Measurements from ENCODE around the gene LCA5. TPM values are rescaled to one million over a fixed set of nuclear protein-coding genes. Genes with fewer than 3 reads are reported as not detected.

The LCA5 gene
- total RNA-seq, 1 donor from 2014 or later: 5.4 TPM

- ATAC-seq (no peak), DNase-seq (no peak)
- Histone ChIP-seq H3K36me3 (no peaks in the 10 kb centered on the region), H3K4me1 (no peaks in the 10 kb centered on the region), H3K27me3 (no peaks in the 10 kb centered on the region), H3K4me3 (no peak overlapping the region), H3K9me3 (no peaks in the 10 kb centered on the region), H3K27ac (no peak overlapping the region)
- no peak for TF ChIP-seq CTCF (IDR thresholded peaks at IDR 0.05)
- intact Hi-C loops (cut with DNase I): no loop called here
These were observed 20.6 kb upstream of the LCA5 start for GRCh38 chr6:79557673-79558467.

- Histone ChIP-seq H3K36me3 (peaks cover 4% of the 10 kb centered on the region), H3K4me3 (no peak overlapping the region), H3K27me3 (no peaks in the 10 kb centered on the region), H3K9me3 (no peaks in the 10 kb centered on the region), H3K4me1 (no peaks in the 10 kb centered on the region), H3K27ac (no peak overlapping the region)
- DNase-seq (no peak), ATAC-seq (no peak)
- intact Hi-C loops (cut with DNase I): no loop called here
- no peak for TF ChIP-seq CTCF (IDR thresholded peaks at IDR 0.05)
These were observed 17.1 kb upstream of the LCA5 start for GRCh38 chr6:79554305-79554704.

- Histone ChIP-seq H3K9me3 (no peaks in the 10 kb centered on the region), H3K4me1 (no peaks in the 10 kb centered on the region), H3K27ac (no peak overlapping the region), H3K27me3 (no peaks in the 10 kb centered on the region), H3K36me3 (peaks cover 4% of the 10 kb centered on the region), H3K4me3 (no peak overlapping the region)
- intact Hi-C loops (cut with DNase I): no loop called here
- ATAC-seq (no peak), DNase-seq (no peak)
- no peak for TF ChIP-seq CTCF (IDR thresholded peaks at IDR 0.05)
These were observed 14.2 kb upstream of the LCA5 start for GRCh38 chr6:79551401-79551800.

GRCh38 chr6:79548304-79548703, 11.1 kb upstream of the LCA5 start:
- peaks cover 10% of the 10 kb centered on the region for H3K4me1 ChIP-seq
- no peaks in the 10 kb centered on the region for H3K27me3 ChIP-seq
- ATAC-seq: no peak

GRCh38 chr6:79546186-79546585, 9.0 kb upstream of the LCA5 start:
- no peak for ATAC-seq
- TF ChIP-seq CTCF (IDR thresholded peaks at IDR 0.05): no peak
- H3K4me3 ChIP-seq: no peak overlapping the region
- H3K36me3 ChIP-seq: peaks cover 4% of the 10 kb centered on the region
- peaks cover 10% of the 10 kb centered on the region for H3K4me1 ChIP-seq
- H3K27me3 ChIP-seq: no peaks in the 10 kb centered on the region
- no peak overlapping the region for H3K27ac ChIP-seq
- DNase-seq: no peak
- intact Hi-C loops (cut with DNase I): no loop called here
- no peaks in the 10 kb centered on the region for H3K9me3 ChIP-seq

More at GRCh38 chr6:79548304-79548703, 11.1 kb upstream of the LCA5 start:
- no peak for DNase-seq
- H3K27ac ChIP-seq: no peak overlapping the region
- intact Hi-C loops (cut with DNase I): no loop called here
- no peak overlapping the region for H3K4me3 ChIP-seq
- TF ChIP-seq CTCF (IDR thresholded peaks at IDR 0.05): no peak
- peaks cover 4% of the 10 kb centered on the region for H3K36me3 ChIP-seq
- H3K9me3 ChIP-seq: no peaks in the 10 kb centered on the region
